NCI-H774 (cell line): Measurements from ENCODE around the gene DSCAM.
A peak's percentile ranks its signal among the peaks of the same experiment; 100 is the strongest.

Experiments used
- DNase-seq: peaks from one replicate; lab custom pipeline; 2025; lab: John Stamatoyannopoulos, UW

DSCAM gene

DNA sequence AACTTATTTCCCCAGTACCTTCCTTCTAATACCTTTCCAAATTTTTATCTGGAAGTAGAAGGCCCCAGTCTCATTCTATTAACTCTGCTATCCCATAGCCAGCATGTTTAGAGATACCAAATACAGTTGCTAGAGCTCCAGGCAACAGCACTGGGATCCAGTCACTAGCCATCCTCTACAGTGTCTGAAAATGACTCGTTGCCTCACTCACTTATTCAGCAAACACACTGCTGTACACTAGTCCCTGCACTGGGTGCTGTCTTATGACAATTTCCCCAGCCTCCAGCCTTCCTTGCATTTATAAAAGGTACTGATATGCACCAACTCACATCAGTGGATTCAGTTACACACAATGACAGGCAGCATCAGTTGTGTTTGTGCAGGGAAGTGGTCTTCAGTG, 179.0 kb downstream of the DSCAM start:
- DNase-seq = no peak

- DNase-seq = no peak
Observed at GRCh38 chr21:40662889-40663288, 184.1 kb downstream of the DSCAM start.

- DNase-seq = no peak
Observed at GRCh38 chr21:40660461-40660860, 186.5 kb downstream of the DSCAM start.

- peak; percentile 11 for DNase-seq
Observed at GRCh38 chr21:40658311-40658710, 188.6 kb downstream of the DSCAM start.

DNA sequence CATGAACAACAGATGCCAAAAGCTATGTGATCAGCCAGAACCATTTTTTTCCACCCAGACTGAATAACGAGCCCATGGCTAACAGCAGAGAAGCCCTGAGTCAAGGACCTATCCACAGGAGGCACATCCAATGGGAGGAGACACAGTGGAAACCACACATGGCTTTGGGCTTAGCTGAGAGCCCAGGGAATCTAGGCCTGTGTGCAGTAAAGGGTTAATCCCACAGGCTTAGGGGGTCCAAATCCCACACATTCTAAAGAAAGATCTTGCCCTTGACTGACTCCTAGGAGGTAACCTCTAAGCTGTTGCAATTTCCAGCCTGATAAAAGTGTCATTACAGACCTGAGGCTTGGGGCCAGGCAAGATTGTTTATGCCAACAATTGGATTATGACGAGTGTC, 194.5 kb downstream of the DSCAM start:
- DNase-seq = no peak

DNA sequence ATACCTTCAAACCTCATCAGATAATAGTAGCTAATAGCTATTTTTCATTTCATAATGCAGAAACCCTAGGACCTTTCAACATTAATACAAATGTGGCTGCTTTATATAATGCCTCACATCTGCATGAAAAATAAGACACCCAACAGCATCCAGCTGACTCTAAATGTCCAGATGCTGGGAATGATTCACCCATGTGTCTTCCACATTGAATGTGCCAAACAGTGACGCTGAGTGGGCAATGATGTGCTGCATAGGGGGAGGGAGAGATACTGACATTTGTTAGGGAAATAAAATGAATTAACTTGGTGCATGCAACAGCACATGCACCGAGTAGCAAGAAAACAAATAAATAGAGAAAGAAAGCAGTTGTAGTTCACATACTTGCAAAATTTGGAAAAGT, 199.3 kb downstream of the DSCAM start:
- no peak for DNase-seq

GRCh38 chr21:40646651-40647050, 200.3 kb downstream of the DSCAM start:
- DNase-seq = no peak

- no peak for DNase-seq
Observed at GRCh38 chr21:40641042-40641441, 205.9 kb downstream of the DSCAM start.

GRCh38 chr21:40640266-40640789, 206.6 kb downstream of the DSCAM start:
- DNase-seq = no peak

DNA sequence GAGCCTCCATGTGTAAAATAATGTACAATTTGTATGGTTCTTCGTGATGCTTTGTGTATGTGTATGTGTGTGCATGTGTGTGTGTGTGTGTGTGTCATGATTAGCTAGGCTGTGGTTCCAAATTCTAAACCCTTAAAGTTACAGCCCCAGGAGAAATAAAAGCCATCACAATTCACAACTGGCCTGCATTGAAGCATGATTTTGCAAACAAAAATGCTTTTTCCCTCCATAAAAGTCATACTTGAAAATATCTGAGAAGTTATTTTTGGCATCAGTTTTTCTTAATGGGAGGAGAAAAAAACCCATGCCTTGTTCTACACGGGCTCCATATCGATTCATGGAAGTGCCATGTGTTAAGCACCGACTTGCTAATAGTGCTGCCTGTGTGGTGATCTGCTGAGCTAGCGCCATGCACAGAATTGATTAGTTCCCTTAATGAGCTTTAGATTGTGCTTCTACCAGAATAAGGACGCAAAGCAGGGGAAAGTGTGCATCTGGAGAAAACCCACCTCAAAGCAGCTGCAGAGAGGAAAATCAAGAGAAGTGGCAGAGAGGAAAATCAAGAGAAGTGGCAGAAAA, 207.3 kb downstream of the DSCAM start:
- DNase-seq = no peak

GRCh38 chr21:40638466-40639251, 208.3 kb downstream of the DSCAM start:
- no peak for DNase-seq

- no peak for DNase-seq
Observed at GRCh38 chr21:40636026-40636425, 210.9 kb downstream of the DSCAM start.

DNA sequence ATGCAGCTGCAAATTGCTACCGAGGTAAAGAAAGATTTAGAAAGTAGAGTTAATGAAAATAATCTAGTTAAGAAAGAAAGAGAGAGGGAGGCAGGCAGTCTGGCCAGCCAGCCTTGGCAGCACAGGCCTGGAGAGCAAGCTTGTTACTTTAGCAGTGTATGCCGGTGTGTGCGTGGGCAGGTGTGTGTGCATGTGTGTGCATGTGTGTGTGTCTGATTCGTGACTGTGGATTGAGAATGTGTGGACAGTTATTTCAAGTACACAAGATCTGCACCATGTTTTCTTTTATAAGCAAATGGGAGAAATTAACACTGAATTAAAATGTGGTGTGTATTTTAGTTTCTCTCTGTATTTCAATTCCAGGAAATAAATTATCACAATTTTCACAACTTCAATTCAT, 211.6 kb downstream of the DSCAM start:
- no peak for DNase-seq

GRCh38 chr21:40634141-40634540, 212.8 kb downstream of the DSCAM start:
- DNase-seq = no peak

DNA sequence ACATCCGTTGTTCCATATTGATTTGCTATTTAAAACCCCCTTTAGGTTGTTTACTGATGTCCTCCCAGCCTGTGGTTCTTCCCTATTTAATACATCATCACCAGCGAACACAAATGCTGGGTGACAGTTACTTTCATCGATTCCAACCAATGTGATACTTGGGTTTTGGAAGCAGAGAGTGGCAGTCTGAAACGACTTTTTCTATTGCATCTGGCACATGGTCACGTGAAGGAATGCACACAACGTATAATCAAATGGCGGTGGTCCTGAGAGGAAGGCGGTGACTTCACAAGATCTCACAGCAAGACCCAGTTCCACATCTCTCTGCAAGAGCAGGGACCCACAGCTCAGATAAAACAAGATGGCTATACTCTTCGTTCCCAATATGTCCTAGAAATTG, 213.9 kb downstream of the DSCAM start:
- DNase-seq = no peak

DNA sequence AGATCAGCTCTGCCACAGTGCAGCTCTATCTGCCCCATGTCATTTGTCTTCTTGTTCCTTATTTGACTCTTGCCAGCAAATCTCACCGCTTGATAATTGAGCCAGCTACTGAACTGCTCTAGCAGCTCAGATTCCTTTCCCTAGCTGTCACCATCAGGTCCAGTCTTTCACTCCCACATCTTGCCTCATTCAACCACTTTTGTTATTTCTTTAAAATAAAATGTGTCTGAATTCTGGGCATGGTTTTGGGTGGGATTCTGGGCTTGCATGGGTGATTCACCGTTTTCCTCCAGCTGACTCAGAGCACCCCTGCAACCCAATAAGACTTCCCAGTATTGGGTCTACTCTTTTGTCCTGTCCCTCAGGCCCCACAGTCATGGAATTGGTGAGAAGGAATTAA, 215.7 kb downstream of the DSCAM start:
- DNase-seq = no peak

- DNase-seq = no peak
Observed at GRCh38 chr21:40625991-40626390, 221.0 kb downstream of the DSCAM start.

GRCh38 chr21:40623528-40623927, 223.4 kb downstream of the DSCAM start:
- DNase-seq = no peak

DNA sequence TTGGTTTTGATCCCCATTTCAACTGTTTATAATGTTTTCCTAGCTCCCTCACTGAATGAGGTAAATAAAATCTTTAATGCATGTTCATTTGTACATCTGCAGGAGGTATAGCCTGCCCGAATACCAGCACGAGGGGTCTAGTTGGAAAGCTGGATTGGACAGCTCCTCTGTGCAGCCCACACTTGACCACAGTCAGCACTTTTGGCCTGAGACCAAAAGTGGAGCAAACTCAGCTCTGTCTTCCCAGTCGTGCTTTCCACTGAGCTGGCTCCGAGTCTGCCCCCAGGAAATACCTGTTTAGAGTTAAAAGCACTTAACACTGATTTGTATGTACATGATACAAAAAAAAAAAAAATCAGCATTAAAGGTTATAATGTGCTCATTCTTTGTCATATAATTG, 224.4 kb downstream of the DSCAM start:
- DNase-seq = no peak

GRCh38 chr21:40620386-40621145, 226.4 kb downstream of the DSCAM start:
- DNase-seq = no peak

DNA sequence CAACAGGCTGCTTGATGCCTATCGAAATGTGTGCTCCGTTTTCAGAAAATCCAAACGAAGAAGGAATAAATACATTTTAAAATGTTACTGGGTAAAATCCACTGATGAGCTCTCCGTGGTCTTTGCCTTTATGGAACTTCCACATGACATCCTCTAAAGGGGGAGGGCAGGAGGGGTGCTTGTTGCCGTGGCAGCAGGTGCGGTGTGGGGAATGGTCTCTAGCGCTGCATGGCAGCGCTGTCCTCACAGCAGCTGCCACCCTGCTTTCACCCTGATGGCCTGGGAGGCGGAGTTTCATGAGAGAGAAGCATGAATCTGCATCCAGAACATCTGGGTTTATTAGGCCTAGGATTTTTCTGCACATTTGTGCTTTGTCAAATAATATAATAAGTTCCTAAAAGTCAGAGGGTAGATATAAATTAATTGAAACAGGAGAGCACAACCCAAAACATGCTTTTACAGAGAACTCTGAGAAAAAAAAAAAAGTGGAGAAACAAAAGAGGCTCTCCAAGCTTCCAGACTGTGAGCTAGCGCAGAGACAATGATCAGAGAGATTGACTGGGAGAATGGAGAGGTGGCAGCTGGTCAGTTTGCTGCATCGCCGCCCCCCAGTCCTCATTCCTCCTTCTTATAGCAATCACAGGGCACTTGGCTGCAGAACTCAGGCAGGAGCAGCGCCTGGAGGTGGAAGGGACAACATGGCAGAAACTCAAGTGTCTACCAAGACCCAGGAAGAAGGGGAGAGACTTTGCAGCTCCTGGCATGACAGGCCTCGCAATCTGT, 228.6 kb downstream of the DSCAM start:
- no peak for DNase-seq

GRCh38 chr21:40616377-40616704, 230.6 kb downstream of the DSCAM start:
- no peak for DNase-seq
